ENCODE data around the gene TMEM115. TPM values are rescaled to one million over a fixed set of nuclear protein-coding genes. Genes with fewer than 3 reads are reported as not detected.

TMEM115 gene
- total and polyA plus RNA-seq, 9 of the 15 experiments (the other 6 are each of a cell fraction or from before 2014, with no cell fraction given) = 1.6 to 26.9 (median 14.1) TPM

DNA sequence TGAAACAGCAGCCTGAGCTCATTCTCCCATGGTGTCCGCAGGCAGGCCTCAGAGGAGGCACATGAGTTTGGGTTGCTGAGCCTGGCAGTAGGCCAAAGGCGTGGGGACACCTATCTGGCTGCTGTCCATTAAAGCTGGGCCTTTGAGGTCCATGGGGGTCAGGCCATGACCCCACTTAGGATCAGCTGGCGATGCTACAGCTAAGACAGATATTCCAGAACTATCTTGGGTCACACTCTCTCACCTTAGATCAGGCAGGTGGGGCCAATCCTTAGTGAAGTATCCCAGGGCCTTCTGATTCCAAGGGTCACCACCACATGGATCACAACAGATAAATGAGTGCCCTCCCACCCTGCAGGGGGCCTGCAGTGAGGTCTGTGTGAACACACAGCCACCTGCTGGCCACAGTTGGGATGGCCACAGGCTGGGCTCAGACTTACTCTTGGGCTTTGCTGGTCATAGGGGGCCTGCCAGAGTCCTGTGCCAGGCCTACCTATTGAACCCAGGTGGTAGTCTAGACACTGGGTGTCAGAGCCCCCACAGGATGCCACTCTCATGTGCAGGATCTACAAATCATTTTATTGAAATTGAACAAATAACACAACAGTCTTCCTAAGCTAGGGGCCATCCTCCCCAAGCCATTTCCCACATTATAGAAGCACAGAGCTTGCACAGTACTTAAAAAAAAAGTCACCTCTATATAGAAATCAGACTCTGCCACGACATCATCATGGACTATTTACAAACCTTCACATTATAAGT is 34.8 kb downstream of the TMEM115 start (continued):
- TF ChIP-seq SP1 (CRISPR knock-in tag; IDR thresholded peaks at IDR 0.05) = no peak
- no peak for TF ChIP-seq ILF3 (IDR thresholded peaks at IDR 0.05; ENCODE audit: borderline replicate concordance)
- TF ChIP-seq POLR3A (IDR thresholded peaks at IDR 0.05; ENCODE audit: borderline replicate concordance, extremely low read depth, insufficient read depth, insufficient read length) = no peak
- no peak for TF ChIP-seq ZBED1 (IDR thresholded peaks at IDR 0.05)
- no peak for TF ChIP-seq RFX5 (IDR thresholded peaks at IDR 0.05; ENCODE audit: low read depth, low read length)
- TF ChIP-seq, protein P1, sequence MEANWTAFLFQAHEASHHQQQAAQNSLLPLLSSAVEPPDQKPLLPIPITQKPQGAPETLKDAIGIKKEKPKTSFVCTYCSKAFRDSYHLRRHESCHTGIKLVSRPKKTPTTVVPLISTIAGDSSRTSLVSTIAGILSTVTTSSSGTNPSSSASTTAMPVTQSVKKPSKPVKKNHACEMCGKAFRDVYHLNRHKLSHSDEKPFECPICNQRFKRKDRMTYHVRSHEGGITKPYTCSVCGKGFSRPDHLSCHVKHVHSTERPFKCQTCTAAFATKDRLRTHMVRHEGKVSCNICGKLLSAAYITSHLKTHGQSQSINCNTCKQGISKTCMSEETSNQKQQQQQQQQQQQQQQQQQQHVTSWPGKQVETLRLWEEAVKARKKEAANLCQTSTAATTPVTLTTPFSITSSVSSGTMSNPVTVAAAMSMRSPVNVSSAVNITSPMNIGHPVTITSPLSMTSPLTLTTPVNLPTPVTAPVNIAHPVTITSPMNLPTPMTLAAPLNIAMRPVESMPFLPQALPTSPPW (CRISPR knock-in tag; IDR thresholded peaks at IDR 0.05) = peak; percentile 46
- TF ChIP-seq NCOR1 (IDR thresholded peaks at IDR 0.05) = peak; percentile 44; the same call in 1 of the 2 replicates
- no peak for TF ChIP-seq IRF2 (CRISPR knock-in tag; IDR thresholded peaks at IDR 0.05)
- TF ChIP-seq, protein P2, sequence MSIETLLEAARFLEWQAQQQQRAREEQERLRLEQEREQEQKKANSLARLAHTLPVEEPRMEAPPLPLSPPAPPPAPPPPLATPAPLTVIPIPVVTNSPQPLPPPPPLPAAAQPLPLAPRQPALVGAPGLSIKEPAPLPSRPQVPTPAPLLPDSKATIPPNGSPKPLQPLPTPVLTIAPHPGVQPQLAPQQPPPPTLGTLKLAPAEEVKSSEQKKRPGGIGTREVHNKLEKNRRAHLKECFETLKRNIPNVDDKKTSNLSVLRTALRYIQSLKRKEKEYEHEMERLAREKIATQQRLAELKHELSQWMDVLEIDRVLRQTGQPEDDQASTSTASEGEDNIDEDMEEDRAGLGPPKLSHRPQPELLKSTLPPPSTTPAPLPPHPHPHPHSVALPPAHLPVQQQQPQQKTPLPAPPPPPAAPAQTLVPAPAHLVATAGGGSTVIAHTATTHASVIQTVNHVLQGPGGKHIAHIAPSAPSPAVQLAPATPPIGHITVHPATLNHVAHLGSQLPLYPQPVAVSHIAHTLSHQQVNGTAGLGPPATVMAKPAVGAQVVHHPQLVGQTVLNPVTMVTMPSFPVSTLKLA (conservative IDR thresholded peaks at IDR 0.05) = peak in 1 of 2 experiments; percentile 63; a peak in 3 of 4 replicates
- TF ChIP-seq, protein P3, sequence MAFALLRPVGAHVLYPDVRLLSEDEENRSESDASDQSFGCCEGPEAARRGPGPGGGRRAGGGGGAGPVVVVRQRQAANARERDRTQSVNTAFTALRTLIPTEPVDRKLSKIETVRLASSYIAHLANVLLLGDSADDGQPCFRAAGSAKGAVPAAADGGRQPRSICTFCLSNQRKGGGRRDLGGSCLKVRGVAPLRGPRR (CRISPR knock-in tag; IDR thresholded peaks at IDR 0.05) = no peak
- TF ChIP-seq RBM34 (IDR thresholded peaks at IDR 0.05; ENCODE audit: borderline replicate concordance, insufficient read depth, low read length) = no peak
- TF ChIP-seq CTBP1 (IDR thresholded peaks at IDR 0.05; ENCODE audit: borderline replicate concordance) = peak; percentile 47; the same call in 1 of the 2 replicates
- peak; percentile 55 for TF ChIP-seq CBFA2T3 (IDR thresholded peaks at IDR 0.05)
- TF ChIP-seq SAFB (IDR thresholded peaks at IDR 0.05; ENCODE audit: borderline replicate concordance, low read depth, low read length) = no peak
- TF ChIP-seq, protein P4, sequence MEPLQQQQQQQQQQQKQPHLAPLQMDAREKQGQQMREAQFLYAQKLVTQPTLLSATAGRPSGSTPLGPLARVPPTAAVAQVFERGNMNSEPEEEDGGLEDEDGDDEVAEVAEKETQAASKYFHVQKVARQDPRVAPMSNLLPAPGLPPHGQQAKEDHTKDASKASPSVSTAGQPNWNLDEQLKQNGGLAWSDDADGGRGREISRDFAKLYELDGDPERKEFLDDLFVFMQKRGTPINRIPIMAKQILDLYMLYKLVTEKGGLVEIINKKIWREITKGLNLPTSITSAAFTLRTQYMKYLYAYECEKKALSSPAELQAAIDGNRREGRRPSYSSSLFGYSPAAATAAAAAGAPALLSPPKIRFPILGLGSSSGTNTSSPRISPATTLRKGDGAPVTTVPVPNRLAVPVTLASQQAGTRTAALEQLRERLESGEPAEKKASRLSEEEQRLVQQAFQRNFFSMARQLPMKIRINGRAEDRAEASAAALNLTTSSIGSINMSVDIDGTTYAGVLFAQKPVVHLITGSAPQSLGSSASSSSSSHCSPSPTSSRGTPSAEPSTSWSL (CRISPR knock-in tag; IDR thresholded peaks at IDR 0.05; ENCODE audit: borderline replicate concordance) = no peak
- TF ChIP-seq, protein P5, sequence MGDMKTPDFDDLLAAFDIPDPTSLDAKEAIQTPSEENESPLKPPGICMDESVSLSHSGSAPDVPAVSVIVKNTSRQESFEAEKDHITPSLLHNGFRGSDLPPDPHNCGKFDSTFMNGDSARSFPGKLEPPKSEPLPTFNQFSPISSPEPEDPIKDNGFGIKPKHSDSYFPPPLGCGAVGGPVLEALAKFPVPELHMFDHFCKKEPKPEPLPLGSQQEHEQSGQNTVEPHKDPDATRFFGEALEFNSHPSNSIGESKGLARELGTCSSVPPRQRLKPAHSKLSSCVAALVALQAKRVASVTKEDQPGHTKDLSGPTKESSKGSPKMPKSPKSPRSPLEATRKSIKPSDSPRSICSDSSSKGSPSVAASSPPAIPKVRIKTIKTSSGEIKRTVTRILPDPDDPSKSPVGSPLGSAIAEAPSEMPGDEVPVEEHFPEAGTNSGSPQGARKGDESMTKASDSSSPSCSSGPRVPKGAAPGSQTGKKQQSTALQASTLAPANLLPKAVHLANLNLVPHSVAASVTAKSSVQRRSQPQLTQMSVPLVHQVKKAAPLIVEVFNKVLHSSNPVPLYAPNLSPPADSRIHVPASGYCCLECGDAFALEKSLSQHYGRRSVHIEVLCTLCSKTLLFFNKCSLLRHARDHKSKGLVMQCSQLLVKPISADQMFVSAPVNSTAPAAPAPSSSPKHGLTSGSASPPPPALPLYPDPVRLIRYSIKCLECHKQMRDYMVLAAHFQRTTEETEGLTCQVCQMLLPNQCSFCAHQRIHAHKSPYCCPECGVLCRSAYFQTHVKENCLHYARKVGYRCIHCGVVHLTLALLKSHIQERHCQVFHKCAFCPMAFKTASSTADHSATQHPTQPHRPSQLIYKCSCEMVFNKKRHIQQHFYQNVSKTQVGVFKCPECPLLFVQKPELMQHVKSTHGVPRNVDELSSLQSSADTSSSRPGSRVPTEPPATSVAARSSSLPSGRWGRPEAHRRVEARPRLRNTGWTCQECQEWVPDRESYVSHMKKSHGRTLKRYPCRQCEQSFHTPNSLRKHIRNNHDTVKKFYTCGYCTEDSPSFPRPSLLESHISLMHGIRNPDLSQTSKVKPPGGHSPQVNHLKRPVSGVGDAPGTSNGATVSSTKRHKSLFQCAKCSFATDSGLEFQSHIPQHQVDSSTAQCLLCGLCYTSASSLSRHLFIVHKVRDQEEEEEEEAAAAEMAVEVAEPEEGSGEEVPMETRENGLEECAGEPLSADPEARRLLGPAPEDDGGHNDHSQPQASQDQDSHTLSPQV (IDR thresholded peaks at IDR 0.05) = peak; percentile 61
- TF ChIP-seq NONO (IDR thresholded peaks at IDR 0.05; ENCODE audit: low read depth in 2 of 2, low read length in 1 of 2) = no peak
- no peak for TF ChIP-seq SMARCA4 (IDR thresholded peaks at IDR 0.05)
- TF ChIP-seq ZNF274 (IDR thresholded peaks at IDR 0.05; ENCODE audit: borderline replicate concordance, low read depth, low read length) = no peak
